Right lobe of liver (tissue), 6 donors: Measurements from ENCODE around the gene DBH. TPM values are rescaled to one million over a fixed set of nuclear protein-coding genes. Genes with fewer than 3 reads are reported as not detected.

Experiments used
- ATAC-seq, 4 donors: fragments of 200-7000 bp; cut with Tn5 transposase; one replicate each; pipeline ENCODE4 v1.9.1; 2020; ENCODE audit warnings: mild to moderate bottlenecking in 4 of 4, moderate library complexity in 4 of 4
- DNase-seq, 3 donors: peaks; one replicate each; pipeline ENCODE4 v3.0.0-alpha.2; 2020
- H3K27ac ChIP-seq, 3 donors: fragments of 200-600 bp; one replicate each; pipeline ENCODE4 v1.8.0; 2022
- H3K27me3 ChIP-seq, 2 donors: fragments of 200-600 bp; one replicate each; pipeline ENCODE4 v1.8.0; 2022
- H3K36me3 ChIP-seq, 4 donors: fragments of 200-600 bp; sonication (generic) in 1 of 4; one replicate each; pipeline versions ENCODE4 v1.5.1 to v1.8.0; 2017 to 2022; ENCODE audit warnings: control low read depth in 1 of 4
- H3K4me1 ChIP-seq, 4 donors: fragments of 200-600 bp; sonication (generic) in 1 of 4; one replicate each; pipeline versions ENCODE4 v1.5.1 to v1.8.0; 2017 to 2022; ENCODE audit warnings: control low read depth in 1 of 4
- H3K4me3 ChIP-seq, 3 donors: fragments of 200-600 bp; one replicate each; pipeline ENCODE4 v1.8.0; 2022
- H3K9me3 ChIP-seq, 4 donors: fragments of 200-600 bp; sonication (generic) in 1 of 4; one replicate each; pipeline versions ENCODE4 v1.5.1 to v1.8.0; 2017 to 2022; ENCODE audit warnings: control low read depth in 1 of 4
- CTCF ChIP-seq, 4 donors: fragments of 200-600 bp in 3 of 4; fragments of 450-650 bp in 1 of 4; IDR thresholded peaks; one replicate each; pipeline versions ENCODE4 v1.5.1 to v1.8.0; 2016 to 2022; ENCODE audit warnings: antibody characterized with exemption in 4 of 4, mild to moderate bottlenecking in 2 of 4
- POLR2A ChIP-seq: fragments of 450-650 bp; IDR thresholded peaks from one replicate; pipeline ENCODE4 v1.6.1; 2017; ENCODE audit warnings: antibody characterized with exemption, mild to moderate bottlenecking
- WGBS: methylation state at CpG from one replicate; pipeline ENCODE4 v1.1.6; 2018; ENCODE audit warnings: low coverage, low lambda C conversion rate; ENCODE audit not compliant: insufficient coverage; ENCODE audit errors: missing lambda C conversion rate; 5-methylcytosine and 5-hydroxymethylcytosine counted together
- intact Hi-C, 2 donors: fragments of 100-400 bp; cut with DNase I; formaldehyde crosslinking; loops; one replicate each; pipeline versions ENCODE4 v1.11.2 to v1.14.1; 2022
- total RNA-seq, 6 experiments: library from RNA; depleted of rRNA in 2 of 6; stranded (reverse); fragments of >200 nt in 2 of 6; fragmentation: NEBNext Ultra II Directional in 3 of 6; extraction: Animal tissue kit (Norgen Biotek cat#: 25700) in 3 of 6; gene quantifications; one replicate each; pipeline versions ENCODE4 v1.1.0 to v1.2.4, GENCODE V29; 2016 to 2023
- donor health status: DM: no; HTN: yes; CAD: no.
- donor health status: DM: no; HTN: no; CAD: no.
- donor health status: DM: no; HTN: no; CAD: no.
- donor health status: DM: no; HTN: yes; CAD: no.
- donor health status: DM: no; HTN: yes; CAD: no.

The DBH gene
- total RNA-seq, 6 experiments from 2014 or later = 1.2 to 12.9 (median 5.7) TPM

DNA sequence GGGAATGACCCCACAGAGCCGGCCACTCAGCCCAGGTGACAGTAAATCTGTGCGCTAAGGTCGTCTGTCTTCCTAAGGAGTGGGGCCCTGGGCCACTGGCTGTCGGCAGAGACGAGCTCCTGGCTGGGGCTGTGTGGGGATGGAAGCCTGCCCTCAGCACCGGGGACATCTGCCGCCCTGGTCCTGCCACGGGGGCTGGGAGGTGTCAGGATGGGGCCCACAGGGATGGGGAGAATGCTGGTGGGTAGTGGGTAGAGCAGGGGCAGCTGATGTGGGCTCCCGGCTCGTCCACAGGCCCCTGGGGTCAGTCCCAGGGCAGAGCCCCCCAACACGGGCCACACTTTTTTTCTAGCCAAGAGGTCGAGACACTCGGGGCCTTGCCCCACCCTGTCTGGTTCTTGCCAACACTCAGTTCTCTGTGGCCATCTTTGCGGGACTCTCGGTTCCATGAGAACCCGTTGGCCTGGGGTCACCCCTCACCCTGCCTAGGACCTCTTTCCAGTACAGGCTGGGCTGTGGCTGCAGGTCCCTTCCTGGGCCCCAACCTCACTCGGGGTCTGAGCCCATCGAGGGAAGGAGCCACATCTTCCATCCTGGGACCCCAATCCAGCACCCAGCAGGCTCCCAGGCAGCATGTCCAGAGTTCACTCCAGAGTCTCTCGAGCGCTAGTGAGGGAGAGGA lies 45.0 kb downstream of the DBH start:
- Histone ChIP-seq H3K36me3 (peaks cover 0 to 40% (median 16%) of the 10 kb centered on the region in 4 donors), H3K27me3 (no peaks in the 10 kb centered on the region), H3K9me3 (no peaks in the 10 kb centered on the region), H3K4me3 (no peak overlapping the region), H3K4me1 (no peaks in the 10 kb centered on the region), H3K27ac (peak overlapping the region in 1 of 3 donors; percentile 22)
- intact Hi-C loops = no loop called here
- no peak for ATAC-seq
- 40% methylated on average over 4 of the region's 20 CpGs for WGBS
- DNase-seq = peak in 1 of 3 donors; percentile 37
- TF ChIP-seq POLR2A (no peak), CTCF (IDR thresholded peaks at IDR 0.05) (no peak)

GRCh38 chr9:133681658-133682306 lies 45.6 kb downstream of the DBH start:
- Histone ChIP-seq H3K4me1 (no peaks in the 10 kb centered on the region), H3K9me3 (no peaks in the 10 kb centered on the region), H3K27me3 (no peaks in the 10 kb centered on the region), H3K36me3 (peaks cover 0 to 40% (median 16%) of the 10 kb centered on the region in 4 donors), H3K4me3 (no peak overlapping the region), H3K27ac (no peak overlapping the region)
- DNase-seq (peak in 1 of 3 donors; percentile 40), ATAC-seq (no peak)
- intact Hi-C loops = no loop called here
- WGBS = 88% methylated on average over 13 of the region's 35 CpGs
- no peak for TF ChIP-seq CTCF (IDR thresholded peaks at IDR 0.05)
- no peak for TF ChIP-seq POLR2A

DNA sequence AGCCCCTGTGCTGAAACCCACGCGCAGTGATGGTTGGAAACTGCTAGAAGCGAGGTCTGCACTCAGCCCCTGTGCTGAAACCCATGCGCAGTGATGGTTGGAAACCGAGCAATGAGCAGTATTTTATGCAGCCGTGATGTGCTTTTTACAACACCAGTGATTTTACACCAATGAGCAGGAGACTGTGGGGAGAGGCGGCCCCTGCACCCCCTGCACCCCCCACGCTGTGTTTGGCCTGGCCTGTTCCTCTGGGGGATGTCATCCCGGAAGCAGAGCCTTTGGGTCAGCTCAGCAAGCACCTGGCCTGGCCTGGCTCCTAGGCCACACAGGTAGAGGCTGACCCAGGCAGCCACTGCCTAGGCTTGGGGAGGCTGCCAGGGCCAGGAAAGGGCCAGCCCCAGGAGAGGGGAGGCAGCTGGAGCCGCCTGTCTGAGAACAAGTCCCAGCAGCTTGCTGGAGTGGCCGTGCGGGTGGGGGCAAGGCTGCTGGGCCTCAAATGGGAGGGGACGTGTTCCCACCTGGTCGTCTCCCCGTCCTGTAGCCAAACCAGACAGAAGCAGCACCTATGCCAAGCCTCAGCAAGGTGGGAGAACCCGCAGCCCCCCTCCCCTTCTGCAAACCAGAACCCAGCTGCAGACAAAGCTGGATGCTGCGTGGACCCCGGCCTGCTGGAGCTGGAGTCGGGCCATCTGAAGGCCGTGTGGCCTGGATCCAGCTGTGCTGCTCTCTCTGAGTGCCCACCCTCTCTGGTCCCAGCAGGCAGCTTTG lies 46.8 kb downstream of the DBH start:
- Histone ChIP-seq H3K4me1 (no peaks in the 10 kb centered on the region), H3K4me3 (no peak overlapping the region), H3K27me3 (no peaks in the 10 kb centered on the region), H3K36me3 (peaks cover 0 to 40% (median 16%) of the 10 kb centered on the region in 4 donors), H3K9me3 (no peaks in the 10 kb centered on the region), H3K27ac (peak overlapping the region; percentile 4 to 70 (median 10))
- DNase-seq (peak in 1 of 3 donors; percentile 50), ATAC-seq (no peak)
- 86% methylated on average over 6 of the region's 20 CpGs for WGBS
- TF ChIP-seq POLR2A = no peak
- TF ChIP-seq CTCF (IDR thresholded peaks at IDR 0.05) = no peak
- intact Hi-C loops = no loop called here

DNA sequence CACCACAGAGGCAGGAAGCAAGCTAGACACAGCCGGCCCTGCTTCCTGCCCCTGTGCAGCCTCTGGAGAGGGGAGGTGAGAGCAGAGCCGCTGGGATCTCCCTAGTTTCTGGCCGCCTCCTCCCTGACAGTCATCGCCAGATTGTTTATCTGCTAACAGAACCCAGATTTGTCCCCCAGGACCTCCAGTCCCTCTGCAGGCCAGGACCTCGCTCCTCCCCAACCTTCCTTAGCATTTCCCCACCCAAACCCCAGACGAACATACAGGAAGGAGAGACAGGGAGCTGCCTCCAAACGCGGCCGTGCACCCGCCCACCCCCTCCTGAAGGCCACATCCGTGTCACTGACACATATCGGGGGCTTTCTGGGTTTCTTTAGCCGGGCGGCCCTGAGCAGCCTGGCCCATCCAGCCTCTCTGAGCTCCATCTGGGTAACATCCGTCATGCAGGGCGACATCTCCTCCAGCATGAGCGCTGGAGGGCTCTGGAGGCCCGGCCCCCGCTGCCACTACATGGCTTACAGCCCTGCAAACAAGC lies 47.5 kb downstream of the DBH start:
- Histone ChIP-seq H3K4me3 (no peak overlapping the region), H3K9me3 (no peaks in the 10 kb centered on the region), H3K27me3 (no peaks in the 10 kb centered on the region), H3K27ac (peak overlapping the region in 2 of 3 donors; percentile 4 to 77), H3K4me1 (no peaks in the 10 kb centered on the region), H3K36me3 (peaks cover 0 to 42% (median 16%) of the 10 kb centered on the region in 4 donors)
- no peak for TF ChIP-seq CTCF (IDR thresholded peaks at IDR 0.05)
- no peak for TF ChIP-seq POLR2A
- ATAC-seq = peak; percentile 45 to 72 (median 54)
- peak in 2 of 3 donors; percentile 52 to 60 for DNase-seq
- 55% methylated on average over 8 of the region's 19 CpGs for WGBS
- intact Hi-C loops = no loop called here
